ENCODE measurements around the gene LGR6.
"Not testable (repeated sequence)": the region's sequence is repeated elsewhere in the genome, so short reads cannot be mapped to it uniquely, and the experiment has no call there.

The LGR6 gene

DNA sequence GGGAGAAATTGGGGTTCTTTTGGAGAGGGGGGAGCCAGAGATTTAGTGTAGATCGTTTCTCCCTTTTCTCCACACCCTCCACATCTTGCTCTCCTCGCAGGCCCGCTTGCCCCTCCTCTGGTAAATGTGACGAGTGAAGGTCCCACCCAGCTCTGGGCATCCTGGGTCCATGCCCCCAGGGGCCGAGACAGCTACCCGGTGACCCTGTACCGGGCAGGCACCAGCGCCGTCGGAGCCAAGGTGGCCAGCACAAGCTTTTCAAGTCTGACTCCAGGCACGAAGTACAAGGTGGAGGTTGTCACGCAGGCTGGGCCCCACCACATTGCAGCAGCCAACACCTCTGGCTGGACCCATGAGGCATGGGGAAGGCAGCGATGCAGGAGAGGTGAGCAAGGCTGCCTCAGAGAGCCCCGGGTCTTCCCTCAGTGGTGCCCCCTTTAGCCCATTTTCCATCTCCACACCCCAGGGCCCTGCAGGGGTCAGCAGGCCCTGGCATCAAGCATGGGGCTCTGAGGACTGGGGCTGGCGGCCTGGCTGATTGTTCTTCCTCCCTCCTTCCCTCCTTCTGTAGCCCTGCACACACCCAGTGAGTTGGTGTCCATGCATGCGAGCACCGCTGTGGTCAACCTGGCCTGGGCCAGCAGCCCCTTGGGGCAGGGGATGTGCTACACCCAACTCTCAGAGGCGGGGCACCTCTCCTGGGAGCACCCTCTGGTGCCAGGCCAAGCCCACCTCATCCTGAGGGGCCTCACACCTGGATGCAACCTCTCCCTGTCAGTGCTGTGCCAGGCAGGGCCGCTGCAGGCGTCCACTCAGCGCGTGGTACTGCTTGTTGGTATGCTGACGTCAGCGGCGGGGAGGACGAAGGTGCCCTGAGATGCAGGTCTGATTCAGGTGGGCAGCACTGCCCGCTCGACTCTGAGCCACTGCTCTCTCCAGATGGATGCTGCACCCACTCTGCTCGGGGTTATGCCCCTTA lies 16.4 kb upstream of the LGR6 start:
- DNase-seq (ENCODE audit: low spot score), result no peak

GRCh38 chr1:202179828-202180750 lies 13.5 kb upstream of the LGR6 start:
- no peak for DNase-seq (ENCODE audit: low spot score)

- not testable (repeated sequence) for DNase-seq (ENCODE audit: low spot score)
Measured at GRCh38 chr1:202180751-202181139, 12.9 kb upstream of the LGR6 start.

DNA sequence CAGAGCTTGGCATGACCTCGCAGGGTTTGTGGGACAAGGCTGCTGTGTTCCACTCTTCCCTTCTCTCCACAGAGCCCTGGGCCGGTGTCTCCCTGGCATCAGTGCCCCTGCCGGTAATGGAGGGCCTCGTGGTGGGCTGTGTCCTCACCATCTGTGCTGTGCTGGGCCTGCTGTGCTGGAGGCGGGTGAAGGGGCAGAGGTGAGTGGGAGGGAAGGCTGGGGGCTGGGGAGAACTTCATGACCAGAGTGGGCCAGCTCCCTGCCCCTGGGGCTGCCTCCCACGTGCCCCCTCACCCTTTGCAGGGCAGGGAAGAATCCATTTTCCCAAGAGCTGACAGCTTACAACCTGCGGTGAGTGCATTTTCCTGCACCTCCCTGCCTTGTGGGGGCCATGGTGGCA lies 12.0 kb upstream of the LGR6 start:
- DNase-seq (ENCODE audit: low spot score), result no peak

DNA sequence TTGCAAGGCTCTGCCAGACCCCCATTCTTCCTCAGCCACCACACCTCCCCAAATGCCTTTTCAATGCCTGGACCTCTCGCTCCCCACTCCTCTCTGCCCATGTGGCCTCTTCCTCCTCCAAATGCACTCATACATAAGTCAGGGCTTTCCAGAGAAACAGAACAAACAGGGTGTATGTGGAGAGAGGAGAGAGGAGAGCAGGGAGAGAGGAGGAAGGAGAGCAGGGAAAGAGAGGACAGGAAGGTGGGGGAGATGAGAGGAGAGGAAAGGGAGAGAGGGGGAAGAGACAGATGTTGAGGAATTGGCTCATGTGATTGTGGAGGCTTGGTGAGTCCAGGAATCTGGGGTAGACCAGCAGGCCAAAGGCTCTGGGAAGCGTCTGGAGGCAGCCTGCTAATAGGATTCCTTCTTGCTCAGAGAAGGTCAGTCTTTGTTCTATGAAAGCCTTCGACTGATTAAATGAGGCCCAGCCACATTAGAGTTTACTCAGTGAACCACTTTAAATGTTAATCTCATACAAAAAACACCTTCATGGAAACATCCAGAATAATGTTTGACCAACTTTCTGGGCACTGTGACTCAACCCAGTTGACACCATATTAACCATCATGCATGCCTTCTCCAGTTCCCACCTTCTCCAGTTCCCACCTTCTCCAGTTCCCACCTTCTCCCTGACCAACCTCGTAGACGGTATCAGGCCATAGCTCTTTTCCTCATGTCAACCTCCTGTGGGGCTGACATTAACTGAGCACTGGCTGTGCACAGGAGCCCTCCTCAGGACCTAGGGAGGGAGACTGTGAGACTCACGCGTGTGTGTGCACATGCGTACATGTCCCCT lies 11.3 kb upstream of the LGR6 start:
- DNase-seq (ENCODE audit: low spot score), result no peak

DNA sequence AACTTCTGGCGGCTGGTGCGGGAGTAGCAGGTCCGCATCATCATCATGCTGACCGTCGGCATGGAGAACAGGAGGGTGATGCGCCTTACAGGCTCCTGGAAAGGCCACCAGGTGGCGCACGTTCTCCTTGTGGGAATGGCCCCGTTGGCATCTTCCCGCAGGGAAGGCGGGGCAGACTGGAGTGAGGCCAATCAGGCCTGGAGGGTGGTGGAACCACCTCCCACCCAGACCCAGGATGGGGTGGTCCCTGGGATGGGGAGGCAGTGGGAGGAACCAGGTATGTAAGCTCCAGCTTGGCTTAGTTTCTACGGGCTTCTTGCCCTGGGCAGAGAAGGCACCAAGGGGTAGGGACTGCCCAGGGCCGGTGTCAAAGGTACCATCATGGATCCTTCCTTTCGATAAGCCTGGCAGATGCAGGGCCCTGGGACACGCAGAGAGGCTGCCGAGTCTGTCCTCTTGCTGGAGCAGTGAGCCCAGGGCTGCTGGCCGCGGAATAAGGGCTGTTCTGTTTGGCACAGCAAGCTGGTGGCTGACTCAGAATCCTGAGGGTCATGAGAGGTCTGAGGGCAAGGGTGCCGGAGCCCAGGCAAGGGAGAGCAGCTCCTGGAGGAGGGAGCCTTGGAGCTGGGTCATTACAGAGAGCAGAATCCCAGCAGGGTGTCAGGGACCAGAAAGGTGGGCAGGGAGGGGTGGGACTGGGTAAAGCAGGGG lies 8.7 kb upstream of the LGR6 start:
- DNase-seq (ENCODE audit: low spot score), result peak; percentile 80

GRCh38 chr1:202186327-202186726 lies 7.3 kb upstream of the LGR6 start:
- DNase-seq (ENCODE audit: low spot score), result no peak

GRCh38 chr1:202187041-202187671 lies 6.4 kb upstream of the LGR6 start:
- DNase-seq (ENCODE audit: low spot score), result no peak

DNA sequence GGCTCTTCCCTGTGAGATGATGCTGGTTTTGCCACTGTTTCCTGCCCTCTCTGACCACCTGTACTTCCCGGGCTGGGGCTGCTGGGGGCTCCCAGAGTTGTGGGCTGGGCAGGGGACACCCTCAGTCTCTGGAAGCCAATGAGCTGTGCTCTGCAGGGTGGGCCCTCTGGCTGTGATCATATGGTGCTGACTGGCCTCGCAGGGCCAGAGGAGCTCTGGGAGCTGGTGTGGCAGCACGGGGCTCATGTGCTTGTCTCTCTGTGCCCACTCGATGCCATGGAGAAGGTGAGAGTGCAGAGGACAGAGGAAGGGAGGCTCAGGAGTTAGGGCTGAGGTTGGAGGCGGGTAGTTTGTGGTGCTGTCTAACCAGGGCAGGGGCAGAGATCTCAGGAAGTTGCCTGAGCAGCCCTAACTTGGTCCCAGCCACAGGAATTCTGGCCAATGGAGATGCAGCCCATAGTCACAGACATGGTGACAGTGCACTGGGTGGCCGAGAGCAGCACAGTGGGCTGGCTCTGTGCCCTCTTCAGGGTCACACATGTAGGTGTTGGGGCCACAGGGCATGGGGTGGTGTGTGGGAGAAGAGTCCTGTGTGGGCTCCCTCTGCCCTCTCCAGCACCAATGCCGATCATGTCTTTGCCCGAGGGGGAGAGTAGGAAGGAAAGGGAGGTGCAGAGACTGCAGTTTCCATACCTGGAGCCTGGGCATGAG lies 5.7 kb upstream of the LGR6 start:
- DNase-seq (ENCODE audit: low spot score), result no peak

DNA sequence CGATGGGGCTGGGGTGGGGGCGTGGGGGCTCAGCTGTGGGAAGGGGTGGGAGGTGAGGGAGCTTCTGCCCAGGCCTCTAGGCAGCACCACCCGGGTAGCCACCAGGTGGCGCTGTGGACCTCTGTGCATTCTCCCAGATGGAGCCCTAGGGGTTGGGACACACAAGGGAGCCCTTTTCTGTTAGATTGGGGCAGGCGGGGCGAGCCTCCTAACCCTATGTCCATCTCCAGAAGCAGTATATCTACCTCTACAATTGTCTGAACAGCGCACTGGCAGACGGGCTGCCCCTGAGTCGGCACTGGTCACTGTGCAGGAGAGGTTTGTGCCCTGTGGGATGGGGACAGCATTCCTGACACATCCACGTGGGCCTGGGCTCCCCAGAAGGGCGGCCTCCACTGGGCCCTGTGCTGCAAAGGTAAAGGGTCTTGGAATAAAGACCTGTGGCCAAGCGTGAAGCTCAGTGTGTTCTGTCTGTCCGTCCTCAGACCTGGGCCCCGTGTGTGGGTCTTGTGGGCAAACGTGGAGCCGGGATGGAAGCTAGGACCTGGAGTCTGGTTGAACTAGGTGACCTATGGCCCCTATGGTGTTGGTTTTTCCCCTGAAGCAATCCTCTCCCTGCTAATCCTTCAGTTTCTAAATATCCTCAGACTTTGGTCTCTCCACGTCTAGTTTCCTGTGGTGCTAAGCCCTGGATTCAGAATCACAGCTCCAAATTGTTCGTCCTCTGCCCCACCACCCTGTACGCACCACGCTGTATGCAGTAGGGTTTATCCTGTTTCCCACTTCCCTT lies 4.4 kb upstream of the LGR6 start:
- peak; percentile 72 for DNase-seq (ENCODE audit: low spot score)

DNA sequence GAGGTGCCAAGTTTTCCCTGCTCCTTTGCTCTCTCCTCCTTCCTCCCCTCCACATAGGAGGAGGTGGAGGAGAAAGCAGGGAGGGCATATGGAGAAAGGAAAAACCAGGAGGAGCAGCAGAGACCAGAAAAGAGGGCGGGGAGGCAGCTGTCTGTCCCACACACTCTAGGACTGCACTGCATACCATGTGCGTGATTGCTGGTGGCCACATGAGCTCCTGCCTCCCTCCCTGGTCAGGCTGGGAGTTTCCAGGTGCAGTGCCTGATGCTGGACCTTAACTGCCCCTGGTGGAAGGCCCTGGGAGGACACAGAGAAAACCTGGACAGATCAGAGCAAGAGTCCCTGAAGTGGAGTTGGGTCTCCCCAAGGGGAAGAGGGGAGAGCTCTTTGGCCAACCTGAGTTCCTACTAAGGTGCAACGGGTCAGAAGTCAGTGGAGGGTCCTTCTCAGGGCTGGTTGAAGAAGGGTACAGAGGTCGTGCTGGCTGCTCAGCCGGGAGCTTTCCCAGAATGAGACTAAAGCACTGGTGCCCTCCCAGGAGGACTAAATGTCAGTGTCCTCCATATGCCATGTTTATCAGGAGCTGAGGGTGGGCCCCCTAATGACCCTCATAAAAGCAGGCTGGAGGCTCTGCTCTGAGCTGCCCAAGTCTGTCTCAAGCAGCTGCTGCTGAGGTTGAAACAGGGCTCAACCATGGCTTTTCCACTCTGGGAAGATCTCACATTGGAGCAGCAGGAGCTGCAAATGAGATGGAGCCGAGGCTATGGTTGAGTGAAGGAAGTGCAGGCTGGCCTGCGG lies 3.5 kb upstream of the LGR6 start:
- DNase-seq (ENCODE audit: low spot score), result no peak

GRCh38 chr1:202191391-202191790 lies 2.2 kb upstream of the LGR6 start:
- not testable (repeated sequence) for DNase-seq (ENCODE audit: low spot score)

GRCh38 chr1:202192770-202193613 lies 607 bp upstream of the LGR6 start:
- DNase-seq (ENCODE audit: low spot score), result peak; percentile 38

- no peak for DNase-seq (ENCODE audit: low spot score)
Measured at GRCh38 chr1:202194328-202194648, 689 bp downstream of the LGR6 start.

- DNase-seq (ENCODE audit: low spot score), result no peak
Measured at GRCh38 chr1:202197653-202198365, 4.2 kb downstream of the LGR6 start.

DNA sequence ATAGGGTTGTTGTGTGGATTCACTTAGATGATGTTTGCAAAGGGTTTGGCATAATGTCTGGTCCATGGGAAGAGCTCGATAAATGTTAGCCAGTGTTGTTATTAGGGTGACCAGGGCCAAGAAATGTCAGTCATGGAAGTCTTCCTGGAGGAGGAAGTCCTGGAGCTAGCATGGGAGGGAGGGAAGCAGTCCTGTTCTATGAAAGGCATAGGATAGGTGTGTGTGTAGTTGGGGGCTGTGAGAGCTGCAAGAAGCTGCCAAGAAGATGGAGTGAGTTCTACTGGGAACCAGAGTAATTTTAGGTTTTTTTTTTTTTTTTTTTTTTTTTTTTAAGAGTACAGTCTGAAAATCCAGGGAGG lies 4.7 kb downstream of the LGR6 start:
- no peak for DNase-seq (ENCODE audit: low spot score)

Measured in hematopoietic multipotent progenitor cell treated with erythropoietin and hydrocortisone succinate and interleukin-3 and kit ligand, for 17 days (in vitro differentiated cells).